ENCODE results near the gene IDH3B. TPM values are rescaled to one million over a fixed set of nuclear protein-coding genes. Genes with fewer than 3 reads are reported as not detected.
"Not testable (repeated sequence)": the region's sequence is repeated elsewhere in the genome, so short reads cannot be mapped to it uniquely, and the experiment has no call there.

IDH3B gene
- total RNA-seq, 1 donor from 2014 or later = 71.0 TPM

GRCh38 chr20:2698186-2698817 is 34.3 kb upstream of the IDH3B start:
- DNase-seq (ENCODE audit: extremely low spot score in 2 of 2) = peak; percentile 80 to 81
- H3K4me3 ChIP-seq = no peak overlapping the region
- no peaks in the 10 kb centered on the region for H3K9me3 ChIP-seq
- no peaks in the 10 kb centered on the region for H3K36me3 ChIP-seq
- H3K27me3 ChIP-seq = no peaks in the 10 kb centered on the region
- TF ChIP-seq POLR2A (IDR thresholded peaks at IDR 0.05) (no peak), CTCF (IDR thresholded peaks at IDR 0.05) (no peak), POLR2AphosphoS5 (IDR thresholded peaks at IDR 0.05; ENCODE audit: insufficient read depth in 1 of 2, low read depth in 1 of 2) (no peak)
- H3K27ac ChIP-seq = no peak overlapping the region
- intact Hi-C loops (cut with DNase I) = no loop called here
- peaks cover 17% of the 10 kb centered on the region for H3K4me1 ChIP-seq

- H3K4me1 ChIP-seq = peaks cover 17% of the 10 kb centered on the region
- no peaks in the 10 kb centered on the region for H3K9me3 ChIP-seq
- intact Hi-C loops (cut with DNase I) = no loop called here
- no peak overlapping the region for H3K4me3 ChIP-seq
- no peaks in the 10 kb centered on the region for H3K36me3 ChIP-seq
- H3K27me3 ChIP-seq = no peaks in the 10 kb centered on the region
- TF ChIP-seq POLR2AphosphoS5 (IDR thresholded peaks at IDR 0.05; ENCODE audit: insufficient read depth in 1 of 2, low read depth in 1 of 2) (no peak), POLR2A (IDR thresholded peaks at IDR 0.05) (no peak), CTCF (IDR thresholded peaks at IDR 0.05) (no peak)
- peak; percentile 70 to 93 for DNase-seq (ENCODE audit: extremely low spot score in 2 of 2)
- no peak overlapping the region for H3K27ac ChIP-seq
Measured at GRCh38 chr20:2697768-2698167, 33.8 kb upstream of the IDH3B start.

GRCh38 chr20:2696646-2697045 is 32.6 kb upstream of the IDH3B start:
- H3K4me3 ChIP-seq = no peak overlapping the region
- no peaks in the 10 kb centered on the region for H3K9me3 ChIP-seq
- peak; percentile 52 to 62 for DNase-seq (ENCODE audit: extremely low spot score in 2 of 2)
- H3K36me3 ChIP-seq = no peaks in the 10 kb centered on the region
- peaks cover 17% of the 10 kb centered on the region for H3K4me1 ChIP-seq
- H3K27me3 ChIP-seq = no peaks in the 10 kb centered on the region
- intact Hi-C loops (cut with DNase I) = no loop called here
- H3K27ac ChIP-seq = no peak overlapping the region
- TF ChIP-seq POLR2A (IDR thresholded peaks at IDR 0.05) (no peak), POLR2AphosphoS5 (IDR thresholded peaks at IDR 0.05; ENCODE audit: insufficient read depth in 1 of 2, low read depth in 1 of 2) (no peak), CTCF (IDR thresholded peaks at IDR 0.05) (no peak)

GRCh38 chr20:2695984-2696525 is 32.0 kb upstream of the IDH3B start:
- intact Hi-C loops (cut with DNase I); H3K27me3 ChIP-seq; H3K27ac ChIP-seq; H3K36me3 ChIP-seq; H3K9me3 ChIP-seq; H3K4me3 ChIP-seq: not testable (repeated sequence)
- peaks cover 17% of the 10 kb centered on the region for H3K4me1 ChIP-seq
- DNase-seq (ENCODE audit: extremely low spot score in 2 of 2) = peak in 1 of 2 donors; percentile 25

- TF ChIP-seq POLR2A (IDR thresholded peaks at IDR 0.05) (no peak), POLR2AphosphoS5 (IDR thresholded peaks at IDR 0.05; ENCODE audit: insufficient read depth in 1 of 2, low read depth in 1 of 2) (no peak), CTCF (IDR thresholded peaks at IDR 0.05) (no peak)
- Histone ChIP-seq H3K36me3 (no peaks in the 10 kb centered on the region), H3K9me3 (no peaks in the 10 kb centered on the region), H3K4me1 (peaks cover 17% of the 10 kb centered on the region), H3K27ac (no peak overlapping the region), H3K27me3 (no peaks in the 10 kb centered on the region), H3K4me3 (no peak overlapping the region)
- intact Hi-C loops (cut with DNase I) = no loop called here
- no peak for DNase-seq (ENCODE audit: extremely low spot score in 2 of 2)
Measured at GRCh38 chr20:2695206-2695983, 31.4 kb upstream of the IDH3B start.
